Fibroblast of pulmonary artery (primary cell): Measurements from ENCODE around the gene CD47.

ENCODE experiments used
- DNase-seq: peaks from one replicate; pipeline ENCODE4 v3.0.0-alpha.2; 2010; ENCODE audit warnings: low read depth
- H3K4me3 ChIP-seq: replicated peaks from 2 replicates; pipeline ENCODE4 v1.5.1; 2011; ENCODE audit warnings: low read depth, mild to moderate bottlenecking, control low read depth, low read length, moderate library complexity
- TF ChIP-seq, protein P1 (sequence below): IDR thresholded peaks from 2 replicates; pipeline ENCODE4 v1.5.1; 2011; ENCODE audit warnings: mild to moderate bottlenecking, control low read depth, low read length, inconsistent platforms; ENCODE audit errors: missing control alignments

The CD47 gene

GRCh38 chr3:108018552-108018951, 72.3 kb downstream of the CD47 start:
- H3K4me3 ChIP-seq = no peak overlapping the region
- DNase-seq = no peak
- TF ChIP-seq, protein P1, sequence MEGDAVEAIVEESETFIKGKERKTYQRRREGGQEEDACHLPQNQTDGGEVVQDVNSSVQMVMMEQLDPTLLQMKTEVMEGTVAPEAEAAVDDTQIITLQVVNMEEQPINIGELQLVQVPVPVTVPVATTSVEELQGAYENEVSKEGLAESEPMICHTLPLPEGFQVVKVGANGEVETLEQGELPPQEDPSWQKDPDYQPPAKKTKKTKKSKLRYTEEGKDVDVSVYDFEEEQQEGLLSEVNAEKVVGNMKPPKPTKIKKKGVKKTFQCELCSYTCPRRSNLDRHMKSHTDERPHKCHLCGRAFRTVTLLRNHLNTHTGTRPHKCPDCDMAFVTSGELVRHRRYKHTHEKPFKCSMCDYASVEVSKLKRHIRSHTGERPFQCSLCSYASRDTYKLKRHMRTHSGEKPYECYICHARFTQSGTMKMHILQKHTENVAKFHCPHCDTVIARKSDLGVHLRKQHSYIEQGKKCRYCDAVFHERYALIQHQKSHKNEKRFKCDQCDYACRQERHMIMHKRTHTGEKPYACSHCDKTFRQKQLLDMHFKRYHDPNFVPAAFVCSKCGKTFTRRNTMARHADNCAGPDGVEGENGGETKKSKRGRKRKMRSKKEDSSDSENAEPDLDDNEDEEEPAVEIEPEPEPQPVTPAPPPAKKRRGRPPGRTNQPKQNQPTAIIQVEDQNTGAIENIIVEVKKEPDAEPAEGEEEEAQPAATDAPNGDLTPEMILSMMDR = no peak

GRCh38 chr3:108017587-108017986, 73.2 kb downstream of the CD47 start:
- no peak for DNase-seq
- TF ChIP-seq, protein P1 = no peak

GRCh38 chr3:108014943-108015342, 75.9 kb downstream of the CD47 start:
- DNase-seq = no peak
- TF ChIP-seq, protein P1 = no peak
- no peak overlapping the region for H3K4me3 ChIP-seq

More at GRCh38 chr3:108017587-108017986, 73.2 kb downstream of the CD47 start:
- no peak overlapping the region for H3K4me3 ChIP-seq

GRCh38 chr3:108013141-108014055, 77.4 kb downstream of the CD47 start:
- TF ChIP-seq, protein P1 = no peak
- DNase-seq = no peak
- no peak overlapping the region for H3K4me3 ChIP-seq

GRCh38 chr3:108012304-108012703, 78.5 kb downstream of the CD47 start:
- TF ChIP-seq, protein P1 = no peak
- H3K4me3 ChIP-seq = no peak overlapping the region
- DNase-seq = no peak

DNA sequence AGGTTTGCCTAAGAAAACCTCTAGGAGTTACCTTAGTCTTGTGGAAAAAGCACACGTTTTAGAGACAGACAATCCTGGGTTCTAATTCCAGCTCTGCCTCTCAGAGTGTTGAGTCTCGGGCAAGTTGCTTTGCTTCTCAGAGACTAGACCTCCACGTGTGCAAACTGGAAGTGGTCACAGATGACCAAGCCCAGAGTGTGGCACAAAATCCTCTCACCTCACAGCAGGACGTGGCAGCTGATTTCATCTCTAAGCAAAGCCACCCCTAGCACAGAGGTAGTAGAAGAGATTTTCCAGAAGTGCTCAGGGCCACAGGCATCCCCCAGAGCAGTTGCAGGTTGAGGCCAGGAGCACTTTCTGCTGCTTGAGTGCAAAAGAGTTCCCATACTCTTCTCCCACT, 79.2 kb downstream of the CD47 start:
- no peak for DNase-seq
- TF ChIP-seq, protein P1 = no peak
- H3K4me3 ChIP-seq = no peak overlapping the region
